Fibroblast of the aortic adventitia (primary cell): ENCODE data around the gene ATXN1. TPM values are rescaled to one million over a fixed set of nuclear protein-coding genes. Genes with fewer than 3 reads are reported as not detected.

ENCODE experiments used
- DNase-seq: peaks from one replicate; pipeline ENCODE4 v3.0.0-alpha.2; 2010; ENCODE audit warnings: low read depth
- H3K4me3 ChIP-seq: 2 replicates; pipeline ENCODE4 v1.5.1; 2011; ENCODE audit warnings: low read depth, mild to moderate bottlenecking, control low read depth, low read length, moderate library complexity
- CTCF ChIP-seq: IDR thresholded peaks from 2 replicates; pipeline ENCODE4 v1.5.1; 2011; ENCODE audit warnings: mild to moderate bottlenecking, low read length, control low read depth, inconsistent platforms; ENCODE audit not compliant: insufficient read depth
- total RNA-seq: library from RNA; depleted of rRNA; stranded (reverse); fragments of >200 nt; gene quantifications from 2 replicates; pipeline ENCODE4 v1.2.3, GENCODE V29; 2012; ENCODE audit warnings: low replicate concordance

ATXN1 gene
- total RNA-seq, 1 donor, result 39.3 TPM

GRCh38 chr6:16420715-16421461, 340.4 kb downstream of the ATXN1 start:
- no peak for TF ChIP-seq CTCF
- no peak overlapping the region for H3K4me3 ChIP-seq
- DNase-seq, result peak; percentile 60

- no peak overlapping the region for H3K4me3 ChIP-seq
- TF ChIP-seq CTCF, result no peak
- no peak for DNase-seq
Observed at GRCh38 chr6:16420337-16420714, 340.9 kb downstream of the ATXN1 start.

GRCh38 chr6:16419636-16420336, 341.5 kb downstream of the ATXN1 start:
- DNase-seq, result no peak
- no peak overlapping the region for H3K4me3 ChIP-seq
- no peak for TF ChIP-seq CTCF

- DNase-seq, result no peak
- H3K4me3 ChIP-seq, result no peak overlapping the region
Observed at GRCh38 chr6:16418151-16418550, 343.1 kb downstream of the ATXN1 start.

GRCh38 chr6:16415677-16416076, 345.6 kb downstream of the ATXN1 start:
- DNase-seq, result no peak
- TF ChIP-seq CTCF, result no peak
- no peak overlapping the region for H3K4me3 ChIP-seq

More at GRCh38 chr6:16418151-16418550, 343.1 kb downstream of the ATXN1 start:
- TF ChIP-seq CTCF, result no peak

GRCh38 chr6:16414205-16414604, 347.1 kb downstream of the ATXN1 start:
- peak; percentile 44 for DNase-seq
- no peak overlapping the region for H3K4me3 ChIP-seq

More at GRCh38 chr6:16414205-16414604, 347.1 kb downstream of the ATXN1 start:
- TF ChIP-seq CTCF, result no peak
